H4 (cell line): ENCODE results near the gene LTK. TPM values are rescaled to one million over a fixed set of nuclear protein-coding genes. Genes with fewer than 3 reads are reported as not detected.
A peak's percentile ranks its signal among the peaks of the same experiment; 100 is the strongest.

Experiments used
- DNase-seq: peaks from one replicate; pipeline ENCODE4 v3.0.0-alpha.2; 2015; ENCODE audit warnings: low spot score
- total RNA-seq: library from RNA; depleted of rRNA; stranded (reverse); fragments of >200 nt; shearing (Covaris generic); gene quantifications from 2 replicates; pipeline ENCODE4 v1.2.3, GENCODE V29; 2014; rRNA removed

The LTK gene
- total RNA-seq: 0.21 and 0.37 TPM in 2 replicates

- DNase-seq: peak; percentile 53
Observed at GRCh38 chr15:41513506-41514227, at the start of gene LTK. LTK (minus strand) TSS chr15:41513827; CDS start chr15:41513709, 118 bp downstream.

GRCh38 chr15:41562784-41563198 is 49.2 kb upstream of the LTK start:
- DNase-seq: no peak

GRCh38 chr15:41562244-41562643 is 48.6 kb upstream of the LTK start:
- no peak for DNase-seq

GRCh38 chr15:41561777-41562145 is 48.1 kb upstream of the LTK start:
- no peak for DNase-seq

GRCh38 chr15:41561104-41561776 is 47.6 kb upstream of the LTK start:
- no peak for DNase-seq

- no peak for DNase-seq
Observed at GRCh38 chr15:41560572-41560874, 46.9 kb upstream of the LTK start.

GRCh38 chr15:41559239-41559782 is 45.7 kb upstream of the LTK start:
- DNase-seq: no peak

GRCh38 chr15:41558400-41559238 is 45.0 kb upstream of the LTK start, which contains the start of gene TYRO3:
TYRO3 (plus strand) TSS chr15:41559212; CDS start chr15:41559258, 46 bp downstream.
- DNase-seq: no peak

- DNase-seq: peak; percentile 79
Observed at GRCh38 chr15:41557673-41558399, 44.2 kb upstream of the LTK start.

- no peak for DNase-seq
Observed at GRCh38 chr15:41556677-41557076, 43.0 kb upstream of the LTK start.

- no peak for DNase-seq
Observed at GRCh38 chr15:41554915-41555314, 41.3 kb upstream of the LTK start.

- DNase-seq: no peak
Observed at GRCh38 chr15:41554343-41554742, 40.7 kb upstream of the LTK start.

- no peak for DNase-seq
Observed at GRCh38 chr15:41553731-41554130, 40.1 kb upstream of the LTK start.

- DNase-seq: no peak
Observed at GRCh38 chr15:41550066-41550775, 36.6 kb upstream of the LTK start.

GRCh38 chr15:41546851-41547786 is 33.5 kb upstream of the LTK start:
- peak; percentile 74 for DNase-seq

- no peak for DNase-seq
Observed at GRCh38 chr15:41545218-41545617, 31.6 kb upstream of the LTK start.

- DNase-seq: peak; percentile 48
Observed at GRCh38 chr15:41544650-41545015, 31.0 kb upstream of the LTK start.

GRCh38 chr15:41543521-41543870 is 29.9 kb upstream of the LTK start:
- DNase-seq: no peak

- no peak for DNase-seq
Observed at GRCh38 chr15:41536866-41537265, 23.2 kb upstream of the LTK start.

- no peak for DNase-seq
Observed at GRCh38 chr15:41535544-41535943, 21.9 kb upstream of the LTK start.
